Psoas muscle (tissue), 8 donors: ENCODE results near the gene RIPOR2. TPM values are rescaled to one million over a fixed set of nuclear protein-coding genes. Genes with fewer than 3 reads are reported as not detected.

Experiments used
- ATAC-seq, 4 donors: fragments of 200-7000 bp; cut with Tn5 transposase; one replicate each; pipeline ENCODE4 v1.9.1; 2020; ENCODE audit warnings: moderate library complexity in 3 of 4, mild to moderate bottlenecking in 2 of 4
- DNase-seq, 2 donors: peaks; one replicate each; pipeline ENCODE4 v3.0.0-alpha.2; 2020
- H3K27ac ChIP-seq: fragments of 200-600 bp; one replicate; pipeline ENCODE4 v1.8.0; 2022
- H3K27me3 ChIP-seq, 3 donors: fragments of 200-600 bp in 1 of 3; one replicate each; pipeline versions ENCODE4 v1.6.1 to v1.8.0; 2013 to 2022; ENCODE audit warnings: low read length in 2 of 3, mild to moderate bottlenecking in 2 of 3, moderate library complexity in 1 of 3; ENCODE audit not compliant: insufficient read depth in 3 of 3
- H3K36me3 ChIP-seq, 2 donors: fragments of 200-600 bp in 1 of 2; one replicate each; pipeline versions ENCODE4 v1.6.1 to v1.8.0; 2013 to 2022; ENCODE audit warnings: low read depth in 1 of 2, mild to moderate bottlenecking in 1 of 2, moderate library complexity in 1 of 2; ENCODE audit not compliant: insufficient read depth in 1 of 2
- H3K4me1 ChIP-seq: fragments of 200-600 bp; one replicate; pipeline ENCODE4 v1.8.0; 2022
- H3K4me3 ChIP-seq: fragments of 200-600 bp; one replicate; pipeline ENCODE4 v1.8.0; 2022; ENCODE audit warnings: mild to moderate bottlenecking
- H3K9me3 ChIP-seq: fragments of 200-600 bp; one replicate; pipeline ENCODE4 v1.8.0; 2022
- WGBS, 3 donors: extraction: QIAGEN DNeasy Blood & Tissue Kit; methylation state at CpG; one replicate each; pipeline versions ENCODE4 v1.1.6 to v1.1.7; 2013; 5-methylcytosine and 5-hydroxymethylcytosine counted together
- intact Hi-C, 2 donors: fragments of 100-400 bp; cut with DNase I; formaldehyde crosslinking; loops; one replicate each; pipeline versions ENCODE4 v1.11.0 to v1.14.2; 2022
- polyA plus RNA-seq, 3 donors: library from polyadenylated mRNA; stranded (reverse); fragments of 200-250 nt; gene quantifications; one replicate each; pipeline ENCODE4 v1.2.3, GENCODE V29; 2013
- total RNA-seq, 4 donors: library from RNA; stranded (reverse); fragmentation: NEBNext Ultra II Directional in 2 of 4; extraction: Animal tissue kit (Norgen Biotek cat#: 25700) in 2 of 4; gene quantifications; one replicate each; pipeline versions ENCODE4 v1.2.1 to v1.2.4, GENCODE V29; 2021 to 2023
- TF ChIP-seq, protein P1 (sequence below): fragments of 200-600 bp; IDR thresholded peaks from one replicate; pipeline ENCODE4 v1.8.0; 2022; ENCODE audit warnings: antibody characterized with exemption
- donor health status: healthy with polysubstance abuse.
- donor health status: DM: no; HTN: no; CAD: no; lungs with moderate emphysema.
- donor health status: Bipolar disorder and iron deficiency.
- donor health status: healthy.
- donor health status: DM: yes; HTN: yes; CAD: no.
- donor health status: DM: no; HTN: no; CAD: no.
- donor health status: DM: no; HTN: no; CAD: no.
- donor health status: DM: yes; HTN: yes; CAD: no.

RIPOR2 gene
- total and polyA plus RNA-seq, 7 donors = 1.3 to 13.2 (median 7.1) TPM

DNA sequence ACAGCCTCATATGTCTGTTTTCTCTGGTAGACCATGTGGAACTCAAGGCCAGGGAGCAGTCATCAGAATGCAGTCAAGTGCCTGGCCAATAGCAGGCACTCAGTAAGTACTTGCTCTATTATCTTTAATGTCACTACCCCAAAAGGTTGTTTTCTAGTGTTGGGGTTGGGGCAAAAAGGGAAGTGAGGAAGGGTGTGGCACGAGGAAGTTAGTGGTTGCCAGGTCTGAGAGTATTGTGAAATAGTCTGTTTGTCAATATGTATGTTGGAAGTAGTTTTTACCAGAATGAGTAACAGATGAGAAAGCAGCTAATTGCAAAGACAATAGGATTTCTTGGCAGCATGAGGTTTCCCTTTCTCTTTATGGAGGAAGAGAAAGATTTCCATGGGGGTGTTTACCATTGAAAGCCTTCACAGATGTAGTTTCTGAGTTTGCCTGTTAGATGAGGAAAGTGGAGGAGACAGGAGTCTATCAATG lies 77.5 kb downstream of the RIPOR2 start:
- ATAC-seq (peak in 1 of 4 donors; percentile 34), DNase-seq (no peak)
- intact Hi-C loops = loop anchor here (2.0 to 5.0 kb wide), 4 partner anchors 74 to 214 kb away; no protein-coding TSS in a partner anchor
- Histone ChIP-seq H3K27ac (no peak overlapping the region), H3K4me3 (no peak overlapping the region), H3K36me3 (peaks cover 6 to 62% of the 10 kb centered on the region in 2 donors), H3K9me3 (no peaks in the 10 kb centered on the region), H3K27me3 (no peaks in the 10 kb centered on the region), H3K4me1 (no peaks in the 10 kb centered on the region)
- WGBS, 3 donors = 54 to 71% (median 63%) methylated on average over 1 of the region's 1 CpG
- TF ChIP-seq, protein P1, sequence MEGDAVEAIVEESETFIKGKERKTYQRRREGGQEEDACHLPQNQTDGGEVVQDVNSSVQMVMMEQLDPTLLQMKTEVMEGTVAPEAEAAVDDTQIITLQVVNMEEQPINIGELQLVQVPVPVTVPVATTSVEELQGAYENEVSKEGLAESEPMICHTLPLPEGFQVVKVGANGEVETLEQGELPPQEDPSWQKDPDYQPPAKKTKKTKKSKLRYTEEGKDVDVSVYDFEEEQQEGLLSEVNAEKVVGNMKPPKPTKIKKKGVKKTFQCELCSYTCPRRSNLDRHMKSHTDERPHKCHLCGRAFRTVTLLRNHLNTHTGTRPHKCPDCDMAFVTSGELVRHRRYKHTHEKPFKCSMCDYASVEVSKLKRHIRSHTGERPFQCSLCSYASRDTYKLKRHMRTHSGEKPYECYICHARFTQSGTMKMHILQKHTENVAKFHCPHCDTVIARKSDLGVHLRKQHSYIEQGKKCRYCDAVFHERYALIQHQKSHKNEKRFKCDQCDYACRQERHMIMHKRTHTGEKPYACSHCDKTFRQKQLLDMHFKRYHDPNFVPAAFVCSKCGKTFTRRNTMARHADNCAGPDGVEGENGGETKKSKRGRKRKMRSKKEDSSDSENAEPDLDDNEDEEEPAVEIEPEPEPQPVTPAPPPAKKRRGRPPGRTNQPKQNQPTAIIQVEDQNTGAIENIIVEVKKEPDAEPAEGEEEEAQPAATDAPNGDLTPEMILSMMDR = no peak

DNA sequence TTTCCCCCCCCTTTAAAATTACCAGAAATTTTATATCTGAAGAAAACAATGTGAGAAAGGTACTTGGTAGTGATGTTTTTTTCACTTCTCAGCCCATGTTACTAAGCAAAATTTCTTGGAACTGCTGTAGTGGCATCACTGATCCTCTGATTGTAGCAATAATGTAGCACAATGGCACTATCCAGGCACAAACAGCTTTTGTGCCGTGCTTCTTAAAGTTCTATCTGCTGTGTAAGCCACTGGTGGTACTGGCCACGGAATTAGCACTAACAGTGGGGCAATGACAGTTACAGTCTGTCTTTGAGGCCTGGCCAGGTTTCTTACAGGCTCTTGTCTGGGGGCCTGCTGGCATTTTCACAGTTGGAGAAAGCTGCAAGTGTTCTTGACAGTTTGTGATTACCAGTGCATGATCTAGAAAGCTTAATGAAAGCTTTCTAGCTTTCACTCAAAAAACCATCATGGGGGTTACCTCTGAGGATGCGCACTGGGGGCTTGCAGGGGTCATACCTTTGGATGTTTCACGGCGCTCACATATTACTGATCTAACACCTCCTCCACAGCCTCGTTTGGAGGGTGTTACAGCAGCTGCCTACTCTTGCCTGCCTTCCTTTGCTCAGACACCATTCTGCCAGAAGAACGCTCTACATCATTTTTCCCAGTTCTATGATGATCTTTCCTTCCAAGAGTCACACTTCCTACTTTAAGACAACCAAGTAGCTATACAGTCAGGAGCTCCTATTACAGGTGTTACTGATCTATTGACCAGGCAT lies 78.7 kb downstream of the RIPOR2 start:
- no peak for DNase-seq
- Histone ChIP-seq H3K4me1 (no peaks in the 10 kb centered on the region), H3K9me3 (no peaks in the 10 kb centered on the region), H3K27ac (no peak overlapping the region), H3K27me3 (no peaks in the 10 kb centered on the region), H3K4me3 (no peak overlapping the region), H3K36me3 (peaks cover 6 to 56% of the 10 kb centered on the region in 2 donors)
- ATAC-seq = no peak
- TF ChIP-seq, protein P1 = no peak
- 84 to 86% (median 86%) methylated on average over 7 of the region's 7 CpGs for WGBS, 3 donors
- intact Hi-C loops = loop anchor here (2.0 to 5.0 kb wide), 6 partner anchors 75 to 215 kb away; no protein-coding TSS in a partner anchor

DNA sequence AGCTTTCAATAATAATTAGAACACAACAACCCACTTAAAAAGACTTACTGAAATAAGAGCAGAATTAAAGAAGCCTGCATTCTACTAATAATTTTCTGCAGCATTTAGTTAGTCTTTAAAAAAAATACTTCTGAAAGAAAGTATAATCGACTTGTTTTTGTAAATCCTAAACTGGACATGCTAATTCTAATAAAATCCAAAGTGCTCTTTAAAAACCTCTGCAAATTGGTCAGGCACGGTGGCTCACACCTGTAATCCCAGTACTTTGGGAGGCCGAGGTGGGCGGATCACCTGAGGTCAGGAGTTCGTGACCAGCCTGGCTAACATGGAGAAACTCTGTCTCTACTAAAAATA lies 79.5 kb downstream of the RIPOR2 start:
- no peak for DNase-seq
- no peak overlapping the region for H3K27ac ChIP-seq

DNA sequence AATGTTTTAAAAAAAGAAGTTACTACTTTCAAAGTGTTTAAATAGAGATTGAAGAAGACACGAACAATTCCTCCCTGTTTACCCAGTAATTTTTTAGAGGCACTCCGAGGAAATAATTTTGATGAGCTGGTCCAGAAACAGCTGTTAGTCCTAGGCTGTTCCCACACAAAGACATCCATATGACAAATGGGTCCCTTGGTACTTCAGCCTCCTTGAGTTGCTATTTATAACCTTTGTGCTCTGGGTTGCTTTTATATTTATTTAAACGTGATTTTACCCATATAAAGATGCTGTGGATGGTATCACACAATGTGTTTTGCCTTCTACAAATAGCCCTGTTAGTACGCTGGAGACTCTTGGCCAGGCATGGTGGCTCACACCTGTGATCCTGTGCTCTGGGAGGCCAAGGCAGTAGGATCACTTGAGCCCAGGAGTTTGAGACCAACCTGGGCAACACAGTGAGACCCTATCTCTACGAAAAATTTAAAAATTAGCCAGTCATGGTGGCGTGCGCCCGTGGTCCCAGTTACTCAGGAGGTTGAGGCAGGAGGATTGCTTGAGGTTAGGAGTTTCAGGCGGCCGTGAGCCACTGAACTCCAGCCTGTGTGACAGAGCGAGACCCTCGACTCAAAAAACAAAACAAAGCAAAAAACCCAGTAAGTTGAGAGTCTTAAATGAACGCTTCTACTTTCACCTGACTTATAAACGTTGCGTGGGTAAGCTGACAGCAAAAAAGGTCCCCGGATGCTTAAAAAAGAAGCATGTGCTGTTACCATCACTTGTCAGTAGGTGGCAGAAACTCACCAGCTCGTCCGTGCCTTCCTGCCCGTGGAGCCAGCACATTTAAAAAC lies 80.1 kb downstream of the RIPOR2 start:
- Histone ChIP-seq H3K36me3 (peaks cover 5 to 56% of the 10 kb centered on the region in 2 donors), H3K27ac (no peak overlapping the region), H3K27me3 (no peaks in the 10 kb centered on the region), H3K4me1 (no peaks in the 10 kb centered on the region), H3K9me3 (no peaks in the 10 kb centered on the region), H3K4me3 (no peak overlapping the region)
- peak; percentile 79 to 95 (median 84) for ATAC-seq
- peak; percentile 27 to 60 for DNase-seq
- TF ChIP-seq, protein P1 = peak; percentile 91
- intact Hi-C loops = loop anchor here (2.0 to 5.0 kb wide), 6 partner anchors 77 to 217 kb away; no protein-coding TSS in a partner anchor
- 25 to 32% (median 27%) methylated on average over 19 of the region's 19 CpGs for WGBS, 3 donors

More for the DNA sequence above, 79.5 kb downstream of the RIPOR2 start:
- Histone ChIP-seq H3K4me3 (no peak overlapping the region), H3K4me1 (no peaks in the 10 kb centered on the region), H3K27me3 (no peaks in the 10 kb centered on the region), H3K36me3 (peaks cover 6 to 56% of the 10 kb centered on the region in 2 donors), H3K9me3 (no peaks in the 10 kb centered on the region)
- TF ChIP-seq, protein P1 = no peak
- intact Hi-C loops = loop anchor here (2.0 to 5.0 kb wide), 6 partner anchors 76 to 216 kb away; no protein-coding TSS in a partner anchor
- 56 to 63% (median 56%) methylated on average over 5 of the region's 5 CpGs for WGBS, 3 donors
- no peak for ATAC-seq
